Inflammatory macrophage treated with lipopolysaccharide for 4 hours (primary cell): ENCODE measurements around the gene ATXN7.

Source experiments
- DNase-seq: peaks from one replicate; pipeline ENCODE4 v3.0.0-alpha.2; 2020

The ATXN7 gene

DNA sequence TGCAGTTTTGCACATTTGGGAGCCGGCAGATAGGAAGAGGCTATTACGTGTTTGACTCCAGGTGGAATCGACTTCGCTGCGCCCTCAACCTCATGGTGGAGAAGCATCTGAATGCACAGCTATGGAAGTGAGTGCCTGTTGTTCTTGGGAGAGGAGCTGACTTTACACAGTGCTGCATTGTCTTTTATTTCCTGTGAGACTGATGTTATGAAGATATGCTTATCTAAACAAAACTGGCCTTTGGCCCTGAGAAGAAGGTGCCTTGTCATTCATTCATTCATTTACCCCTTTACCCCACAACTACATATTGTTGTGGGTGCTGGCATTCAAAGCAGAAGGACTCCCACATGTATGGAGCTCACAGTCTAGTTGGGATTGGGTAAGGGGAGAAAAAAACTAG is 127.1 kb downstream of the ATXN7 start:
- no peak for DNase-seq

DNA sequence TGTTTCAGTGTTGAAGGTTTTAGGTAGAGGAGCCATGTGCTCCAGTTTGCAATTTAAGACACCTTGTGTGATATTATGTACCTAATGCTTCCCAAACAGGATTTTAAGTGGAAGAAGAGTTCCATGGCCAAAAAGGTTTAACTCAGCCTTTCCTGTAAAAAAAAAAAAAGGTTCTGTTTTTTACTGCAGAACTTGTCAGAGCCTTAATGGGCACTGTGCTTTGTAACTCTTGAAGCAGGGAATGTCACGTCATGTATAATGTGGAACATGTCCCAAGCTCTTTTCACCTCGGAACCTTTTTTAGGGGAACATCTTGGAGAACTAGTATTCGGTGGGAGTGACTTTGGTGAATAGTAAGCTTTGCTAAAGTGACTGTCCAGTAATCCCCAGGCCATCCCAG is 128.0 kb downstream of the ATXN7 start:
- no peak for DNase-seq

DNA sequence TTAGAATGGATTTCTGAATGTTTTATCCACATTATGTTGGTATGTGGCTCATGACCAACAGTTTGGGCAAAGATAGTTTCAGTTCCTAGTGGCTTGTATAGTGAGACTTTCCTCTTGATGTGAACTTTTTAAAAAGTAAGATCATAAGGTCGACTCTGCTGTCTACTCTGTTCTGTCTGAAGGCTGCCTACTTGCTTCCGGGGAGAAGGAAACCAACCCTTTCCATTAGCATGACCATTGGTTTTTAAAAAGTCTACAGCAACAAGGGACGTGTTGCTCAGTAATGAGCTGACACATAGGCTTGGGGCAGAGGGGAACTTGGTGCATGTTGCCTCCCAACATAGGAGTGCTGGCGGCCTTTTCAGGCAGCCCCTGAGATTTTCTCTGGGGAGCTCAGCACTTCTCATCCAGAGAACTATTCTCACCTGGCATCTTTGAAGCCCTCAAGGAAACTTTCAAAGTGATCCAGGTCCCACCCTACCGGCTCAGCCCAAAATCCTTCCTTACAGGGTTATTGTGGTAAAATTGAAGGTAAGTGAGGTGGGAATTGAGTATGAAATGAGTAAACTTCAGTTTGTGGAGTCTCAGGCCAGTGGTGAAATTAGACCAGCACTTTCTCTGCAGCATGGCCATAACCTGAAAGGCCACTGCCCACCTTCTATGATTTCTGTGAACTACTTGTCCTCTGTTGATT is 129.0 kb downstream of the ATXN7 start:
- DNase-seq, result peak; percentile 69

DNA sequence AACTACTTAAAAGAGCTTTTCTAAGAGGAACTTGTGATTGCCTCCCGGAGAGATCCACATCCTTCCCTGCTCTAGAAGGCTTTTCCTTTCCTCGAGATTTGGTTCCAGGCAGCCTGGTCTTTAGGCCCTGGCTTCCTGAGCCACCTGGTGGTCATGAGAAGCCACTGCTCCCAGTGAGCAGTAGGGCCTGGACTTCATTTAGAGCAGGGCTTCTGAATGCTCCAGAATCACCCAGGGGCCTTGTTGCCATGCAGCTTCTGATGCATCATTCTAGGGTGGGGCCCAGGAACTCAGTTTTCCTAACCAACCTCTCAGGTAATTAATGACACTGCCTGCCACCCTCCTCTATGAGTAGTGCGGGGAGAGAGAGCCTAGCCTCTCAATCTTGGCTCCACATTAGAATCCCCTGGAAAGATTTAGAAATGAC is 130.0 kb downstream of the ATXN7 start:
- DNase-seq, result peak; percentile 72

DNA sequence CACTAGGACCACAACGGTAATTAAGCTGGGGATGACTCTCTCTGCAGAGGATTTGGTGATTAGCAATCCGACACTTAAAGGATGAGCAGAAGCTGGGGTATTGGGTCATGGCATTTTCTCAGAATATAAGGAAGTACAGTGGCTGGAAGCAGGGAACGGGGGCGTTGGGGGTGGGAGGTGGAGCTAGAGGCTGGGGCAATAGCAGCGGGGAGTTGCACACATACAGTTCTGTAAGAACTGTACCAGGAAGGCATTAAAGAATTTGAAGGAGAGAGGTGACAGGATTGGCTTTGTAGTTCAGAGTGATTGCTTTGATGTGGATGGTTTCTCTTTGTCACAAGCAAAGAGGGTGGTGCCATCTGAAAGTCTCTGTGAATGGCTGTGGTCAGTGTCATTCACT is 131.4 kb downstream of the ATXN7 start:
- DNase-seq, result peak; percentile 91

DNA sequence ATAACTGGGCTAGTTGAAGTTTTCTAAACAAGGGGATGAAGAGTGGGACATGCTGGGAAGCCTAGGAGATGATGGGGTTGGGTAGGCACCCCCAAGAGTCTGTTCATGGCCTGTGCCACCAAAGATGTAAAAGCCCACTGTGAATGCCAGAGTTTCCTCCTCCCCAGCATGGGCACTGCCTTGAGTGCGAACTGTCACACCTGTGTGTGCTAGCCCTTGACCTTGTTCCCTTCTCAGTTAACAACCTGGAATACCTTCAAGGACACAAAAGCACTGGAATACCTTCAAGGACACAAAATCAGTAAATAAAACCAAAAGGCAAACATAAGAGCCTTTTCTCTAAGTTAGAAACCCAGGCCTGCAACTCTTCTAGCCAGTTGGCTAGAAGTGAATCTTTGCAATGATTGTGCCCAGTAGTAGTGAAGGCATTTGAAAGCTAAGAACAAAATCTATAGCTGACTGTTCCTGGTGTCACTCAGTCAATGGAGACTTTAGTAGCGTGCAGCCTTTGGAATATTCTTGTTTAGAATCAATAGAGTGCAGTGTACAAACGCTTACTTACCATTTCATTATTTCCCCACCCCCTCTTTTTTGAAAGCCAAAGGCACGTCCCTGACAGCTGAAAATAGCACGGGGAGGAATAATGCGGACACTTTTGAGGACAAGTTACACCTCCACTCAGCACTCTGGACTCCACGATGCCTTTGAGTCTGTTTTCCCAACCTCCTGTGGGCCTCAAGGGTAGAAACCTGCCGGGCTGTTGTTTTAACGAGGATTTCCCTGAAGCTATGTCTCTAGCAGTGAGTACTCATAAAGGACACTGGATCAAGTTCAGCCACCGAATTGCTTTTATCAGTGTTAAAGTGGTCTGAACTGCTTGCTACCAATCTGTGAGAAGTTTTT is 135.4 kb downstream of the ATXN7 start:
- no peak for DNase-seq

DNA sequence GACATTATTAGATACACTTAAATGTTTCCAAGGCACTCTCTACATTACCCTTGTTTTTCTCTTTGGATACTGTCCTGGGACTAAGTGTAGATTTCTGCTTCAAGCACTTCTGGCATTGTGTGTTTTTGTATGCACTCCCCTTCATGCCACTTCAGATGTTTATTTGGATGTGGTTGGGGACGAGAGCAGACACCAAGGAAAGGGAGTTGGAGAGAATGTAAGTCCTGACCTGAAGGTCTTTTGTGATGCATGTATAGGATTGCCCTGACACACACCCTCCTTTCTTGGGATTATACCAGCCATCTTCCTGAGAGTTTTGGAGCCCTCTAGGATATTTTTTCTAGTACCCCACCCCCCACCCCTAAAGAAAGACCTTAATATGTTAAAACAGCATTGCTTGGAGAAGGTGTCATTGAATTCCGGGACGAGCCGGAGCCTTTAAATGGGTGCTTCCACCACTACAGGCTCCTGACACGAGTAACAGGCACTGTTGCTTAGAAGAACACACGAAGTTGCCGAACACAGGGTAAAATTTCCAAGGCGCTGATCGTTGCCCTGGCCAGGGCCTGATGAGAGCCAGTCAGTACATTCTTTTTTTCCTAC is 136.9 kb downstream of the ATXN7 start:
- DNase-seq, result no peak

DNA sequence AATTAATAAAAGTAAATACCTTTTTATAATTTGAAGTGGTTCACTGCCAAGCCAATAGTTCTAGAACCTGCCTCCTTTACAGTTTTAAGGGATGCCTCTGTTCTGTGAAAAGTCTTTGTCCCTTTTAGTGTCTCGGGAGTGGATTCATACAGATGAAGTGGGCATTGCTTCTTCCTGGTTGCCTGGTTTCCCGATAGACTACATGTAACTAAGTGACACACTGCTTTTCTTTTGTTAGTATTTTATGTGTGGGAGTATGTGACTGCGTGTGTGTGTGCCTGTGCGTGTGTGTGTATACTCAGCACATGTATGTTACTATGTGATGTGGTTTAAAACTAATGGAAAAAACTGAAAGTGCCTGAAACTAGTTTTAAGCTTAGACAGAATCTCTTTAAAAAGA is 138.6 kb downstream of the ATXN7 start:
- no peak for DNase-seq

DNA sequence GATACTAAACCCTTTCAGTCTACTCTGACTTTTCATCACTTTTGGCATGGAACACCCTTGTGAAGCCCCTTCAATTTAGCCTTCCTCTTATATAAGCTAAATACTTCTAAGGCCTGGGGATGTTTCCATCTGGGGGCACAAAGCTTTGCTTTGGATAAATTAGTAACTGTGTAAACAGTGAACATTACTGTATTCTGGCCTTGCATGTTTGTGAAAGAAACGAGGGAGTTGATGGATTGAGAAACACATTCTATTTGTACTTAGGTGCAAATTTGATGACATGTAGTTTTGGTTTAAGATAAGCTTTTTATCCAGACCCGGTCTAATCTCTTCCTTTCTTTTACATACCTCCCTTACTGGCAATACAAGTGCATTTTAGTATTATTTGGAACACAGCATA is 139.9 kb downstream of the ATXN7 start:
- no peak for DNase-seq

DNA sequence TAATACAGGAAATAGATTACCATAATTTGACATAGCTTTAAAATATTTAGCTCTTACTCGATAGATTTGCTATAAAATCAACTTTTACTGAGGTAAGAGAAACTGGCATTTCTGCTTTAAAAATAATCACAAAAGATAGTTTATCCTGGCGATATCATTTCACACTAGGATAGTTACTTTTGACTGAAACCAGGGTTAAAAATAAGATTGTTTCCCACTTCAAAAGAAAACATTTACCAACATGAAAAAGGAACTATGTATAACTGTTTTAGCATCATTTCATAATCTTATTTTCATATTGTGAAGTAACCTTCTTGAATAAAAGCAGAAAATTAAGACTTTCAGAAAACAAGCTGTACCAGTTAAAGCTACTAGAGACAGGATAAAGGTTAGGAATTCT is 144.3 kb downstream of the ATXN7 start:
- DNase-seq, result peak; percentile 31

DNA sequence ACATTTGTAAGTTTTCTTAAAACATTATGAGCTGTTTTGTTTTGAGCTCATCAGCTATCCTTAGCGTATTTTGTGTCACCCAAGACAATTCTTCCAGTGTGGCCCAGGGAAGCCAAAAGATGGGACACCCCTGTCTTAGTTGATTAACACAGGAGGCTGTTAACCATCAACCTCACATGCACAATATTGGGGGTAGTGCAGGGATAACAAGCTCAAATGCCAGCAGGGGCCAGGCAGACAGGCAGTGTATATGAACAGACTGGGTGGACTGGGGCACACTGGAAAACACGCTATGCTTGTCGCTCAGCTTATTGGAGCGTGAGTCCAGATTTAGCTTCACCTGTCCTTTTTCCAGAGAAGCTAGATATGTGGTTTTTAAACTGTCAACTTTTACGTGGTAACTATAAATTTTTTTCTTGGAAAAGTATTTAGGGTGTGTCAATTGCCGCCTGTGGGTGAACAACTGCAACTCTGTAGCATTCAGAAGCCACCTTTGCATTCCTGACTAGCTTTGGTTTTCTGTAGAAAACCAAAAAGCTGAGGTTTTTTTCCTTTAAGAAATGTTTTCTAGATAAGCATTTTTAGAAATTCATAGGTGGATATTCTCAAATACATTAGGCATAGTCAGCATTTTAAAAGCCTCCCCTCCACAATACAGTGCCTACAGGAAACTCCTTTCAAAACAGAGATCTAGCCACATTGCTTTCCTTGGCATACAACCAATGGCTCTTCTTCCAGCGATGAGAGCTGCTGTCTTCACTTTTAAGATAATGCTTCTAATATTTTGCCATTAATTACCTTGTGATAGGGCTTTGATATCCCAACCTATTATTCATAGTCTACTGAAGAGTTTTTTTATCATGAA is 145.1 kb downstream of the ATXN7 start:
- no peak for DNase-seq

DNA sequence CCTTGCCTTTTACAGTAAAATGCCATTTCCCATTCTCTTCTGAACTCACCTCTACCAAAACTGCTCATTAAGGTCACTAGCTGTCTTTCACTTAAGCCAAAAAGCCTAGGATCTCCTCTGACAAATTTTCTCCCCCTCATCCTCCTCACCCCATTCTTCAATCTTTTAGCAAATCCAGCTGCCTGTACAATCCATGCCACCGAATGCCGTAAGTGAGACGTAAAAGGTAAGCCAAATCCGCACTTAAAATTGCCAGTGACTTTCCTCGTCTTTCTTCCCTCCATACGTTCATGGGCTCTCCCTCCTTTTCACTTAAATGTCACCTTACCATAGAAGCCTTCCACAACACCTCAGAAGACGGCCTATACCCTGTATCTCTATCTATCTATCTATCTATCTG is 145.9 kb downstream of the ATXN7 start:
- DNase-seq, result no peak

DNA sequence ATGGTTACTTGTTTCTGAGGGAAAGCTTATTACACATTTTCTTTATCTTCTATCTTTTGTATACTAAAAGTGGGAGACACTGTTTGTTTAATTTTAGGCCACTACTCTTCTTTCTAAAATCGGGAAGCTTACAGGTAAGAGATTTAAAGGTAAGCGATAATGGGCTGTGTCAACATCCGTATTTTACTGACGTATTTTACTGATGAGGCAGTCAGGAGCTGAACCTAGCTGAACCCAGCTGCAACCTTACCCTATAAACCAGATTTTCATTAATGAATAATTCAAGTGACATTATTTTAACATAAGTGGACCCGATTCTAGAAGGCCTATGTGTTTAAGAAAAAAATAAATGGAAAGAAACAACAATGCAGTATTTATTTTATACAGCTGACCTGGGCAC is 146.5 kb downstream of the ATXN7 start:
- no peak for DNase-seq

DNA sequence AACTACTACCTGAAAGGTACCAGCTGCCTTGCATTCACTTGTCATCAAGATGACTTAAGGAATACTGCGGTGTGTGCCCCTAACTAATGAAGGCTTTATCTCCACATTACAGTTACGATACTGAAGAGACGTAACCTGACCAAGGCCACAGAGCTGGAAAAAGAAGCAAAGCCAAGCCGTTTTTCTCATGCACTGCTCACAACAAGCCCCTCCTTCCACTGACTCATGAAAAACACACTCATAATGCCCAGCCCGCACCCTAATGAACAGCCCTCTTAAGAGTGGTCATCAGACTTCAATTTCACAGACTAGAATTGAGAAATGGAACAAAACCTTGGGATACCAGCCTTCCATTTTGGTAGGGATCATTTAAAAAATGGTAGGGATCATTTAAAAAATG is 148.0 kb downstream of the ATXN7 start:
- no peak for DNase-seq

DNA sequence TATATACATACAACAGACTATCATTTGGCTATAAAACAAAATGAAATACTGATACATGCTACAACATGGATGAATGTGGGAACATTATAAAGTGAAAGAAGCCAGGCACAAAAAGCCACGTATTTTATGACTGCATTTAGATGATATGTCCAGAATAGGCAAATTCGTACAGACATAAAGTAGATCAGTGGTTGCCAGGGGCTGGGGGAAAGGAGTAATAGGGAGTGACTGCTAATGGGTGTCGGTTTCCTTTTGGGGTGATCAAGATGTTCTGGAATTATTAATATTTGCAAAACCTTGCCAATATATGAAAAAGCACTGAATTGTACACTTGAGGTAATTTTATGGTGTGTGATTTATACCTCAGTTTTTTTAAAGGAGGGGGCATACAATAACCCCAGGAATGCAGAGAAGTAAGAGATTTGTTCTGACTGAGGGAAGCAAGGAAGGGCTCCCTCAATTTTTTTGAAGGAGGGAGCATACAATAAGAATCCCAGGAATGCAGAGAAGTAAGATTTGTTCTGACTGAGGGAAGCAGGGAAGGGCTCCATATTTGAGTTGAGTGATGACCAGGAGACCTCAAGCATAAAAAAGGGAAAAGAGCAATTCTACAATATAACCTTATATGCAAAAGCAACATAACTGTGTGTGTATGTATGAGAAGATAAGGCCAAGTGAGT is 153.4 kb downstream of the ATXN7 start:
- no peak for DNase-seq

DNA sequence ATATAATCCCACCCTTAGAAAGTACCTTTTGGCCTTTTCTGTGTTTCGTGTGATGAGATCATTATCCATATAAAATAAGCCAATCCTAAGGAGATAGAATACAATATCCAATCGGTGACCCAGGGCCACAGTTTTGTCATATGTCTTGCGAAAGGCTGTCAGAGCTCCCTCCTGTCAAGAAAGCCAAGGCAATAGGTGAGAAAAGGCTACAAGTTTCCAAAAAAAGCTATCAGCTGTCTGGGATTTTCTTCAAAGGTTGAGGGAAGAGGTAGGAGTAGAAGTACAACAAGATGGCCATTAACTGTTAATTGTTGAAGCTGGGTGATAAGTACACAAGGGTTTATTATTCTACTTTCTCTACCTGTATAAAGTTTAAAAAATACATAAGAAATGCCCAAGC is 155.6 kb downstream of the ATXN7 start:
- no peak for DNase-seq

DNA sequence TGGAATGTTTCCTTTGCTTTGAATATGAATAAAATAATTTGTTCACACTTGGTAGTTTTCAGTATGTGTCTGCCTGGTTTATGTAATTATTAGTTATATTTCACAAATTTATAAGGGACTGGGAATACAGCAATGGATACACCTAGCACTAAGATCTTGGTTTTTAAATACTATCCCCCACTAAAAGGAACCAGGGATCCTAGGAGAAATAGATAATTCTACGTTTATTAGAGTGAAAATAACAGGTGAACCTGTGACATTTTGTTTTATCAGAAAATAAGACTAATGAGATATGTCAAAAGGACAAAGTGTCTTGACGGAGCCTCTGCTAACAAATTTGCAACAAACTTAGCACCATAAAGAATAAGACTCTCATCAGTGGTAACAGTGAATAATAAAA is 156.2 kb downstream of the ATXN7 start:
- no peak for DNase-seq

DNA sequence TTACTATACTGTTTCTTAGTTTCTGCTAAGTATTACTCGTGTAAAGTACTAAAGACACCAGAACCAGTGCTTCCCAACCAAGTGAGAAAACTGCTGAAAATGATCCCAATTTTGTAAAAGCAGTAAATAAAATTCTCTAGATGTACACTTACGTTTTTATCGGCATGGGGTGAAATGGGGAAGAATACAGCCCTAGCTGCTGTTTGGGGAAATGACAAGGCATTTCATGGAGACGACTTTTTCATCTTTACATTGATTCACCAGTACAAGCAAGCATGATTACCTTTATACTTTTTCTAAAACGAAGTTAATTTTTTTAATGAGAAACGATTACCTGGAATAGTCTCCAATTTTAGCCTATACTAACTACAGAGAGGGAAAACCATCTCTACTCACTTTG is 158.3 kb downstream of the ATXN7 start:
- peak; percentile 30 for DNase-seq

DNA sequence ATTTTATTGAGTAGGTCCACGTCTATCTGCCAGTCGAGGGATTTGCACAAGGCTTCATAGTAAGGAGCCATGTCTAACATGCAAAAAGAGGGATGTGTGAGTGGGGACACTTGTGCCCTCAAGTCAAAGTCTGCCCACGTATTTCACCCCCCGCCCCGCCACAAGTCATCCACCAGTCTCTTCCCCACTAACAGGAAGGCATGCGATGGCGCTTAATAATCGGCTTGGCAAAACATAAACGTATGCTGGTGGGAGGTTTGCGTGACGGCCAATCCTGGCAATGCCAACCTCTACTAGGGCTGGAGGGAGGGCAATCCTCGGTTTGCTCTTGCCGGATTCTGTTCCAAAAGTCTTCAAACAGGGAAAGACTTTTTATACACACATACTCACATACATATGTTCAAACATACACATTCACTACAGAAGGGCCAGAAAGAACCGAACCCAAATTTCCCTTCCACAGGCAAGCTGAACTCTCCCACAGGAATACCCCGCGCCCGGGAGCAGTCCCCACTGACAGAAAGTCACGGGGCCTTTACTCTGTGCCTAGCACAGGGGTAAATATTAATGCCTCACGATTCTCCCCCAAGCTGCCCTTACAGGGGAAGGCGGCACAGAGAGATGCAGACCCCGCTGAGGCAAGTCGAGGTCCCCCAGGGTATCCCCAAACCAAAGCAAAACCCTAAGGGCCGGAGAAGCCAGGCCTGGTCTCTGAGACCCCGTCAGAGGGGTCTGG is 159.0 kb downstream of the ATXN7 start:
- peak; percentile 20 for DNase-seq

DNA sequence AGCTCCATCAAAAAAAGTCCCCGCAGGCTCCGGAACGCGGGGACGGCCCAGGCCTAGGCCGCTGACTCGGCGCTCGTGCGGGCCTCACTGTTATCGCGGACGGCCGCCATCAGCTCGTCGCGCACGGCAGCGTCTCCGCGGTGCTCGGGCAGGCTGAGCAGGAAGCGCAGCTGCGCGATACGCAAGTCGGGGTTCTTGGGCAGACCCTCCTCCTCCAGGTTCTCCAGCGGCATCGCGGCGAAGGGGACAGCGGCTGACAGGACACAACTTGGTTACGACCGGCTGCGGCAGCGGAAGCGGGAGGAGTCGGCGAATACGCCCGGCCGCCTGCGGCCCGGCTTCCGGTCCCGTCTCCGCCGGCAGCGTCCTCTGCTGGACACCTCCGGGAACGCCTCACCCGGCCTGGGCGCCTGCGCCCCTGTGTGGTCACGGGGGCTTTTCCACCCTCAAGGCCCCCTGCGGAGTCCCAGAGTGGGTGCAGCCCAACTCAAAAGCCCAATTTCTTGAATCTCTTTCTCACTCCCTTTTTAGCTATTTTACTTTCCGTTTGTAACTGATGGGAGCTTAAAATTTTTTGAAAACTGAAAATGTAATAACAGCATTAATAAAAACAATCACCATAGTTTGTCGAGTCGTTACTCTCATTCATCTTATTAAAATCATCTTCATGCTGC is 159.7 kb downstream of the ATXN7 start, which contains the start of gene PSMD6:
TSS of gene PSMD6 (minus strand) at position 308 of the 674 bp plus-strand sequence. CDS start at position 233, 75 bp downstream.
- DNase-seq, result peak; percentile 90

DNA sequence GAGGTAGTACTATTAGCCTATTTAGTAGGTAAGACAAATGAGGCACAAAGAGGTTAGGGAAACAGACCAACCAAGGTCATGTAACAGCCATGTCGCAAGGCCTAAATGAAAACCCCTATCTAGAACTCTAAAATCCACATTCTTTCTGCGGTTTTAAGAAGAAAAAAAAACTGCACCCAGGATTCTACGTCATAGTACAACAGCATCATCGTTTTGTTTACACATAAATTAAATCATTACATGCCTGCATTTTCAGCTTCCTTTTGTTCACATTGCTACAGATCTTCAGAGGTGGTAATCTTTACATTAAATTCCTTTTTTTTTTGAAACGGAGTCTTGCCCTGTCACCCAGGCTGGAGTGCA is 160.2 kb downstream of the ATXN7 start:
- DNase-seq, result no peak
